HT-29 (cell line): ENCODE results near the gene PPP2R2B. TPM values are rescaled to one million over a fixed set of nuclear protein-coding genes. Genes with fewer than 3 reads are reported as not detected.

Source experiments
- DNase-seq: peaks from one replicate; pipeline ENCODE4 v3.0.0-alpha.2; 2015; ENCODE audit warnings: low spot score
- total RNA-seq: library from RNA; depleted of rRNA; stranded (reverse); fragments of >200 nt; shearing (Covaris generic); gene quantifications from 2 replicates; pipeline ENCODE4 v1.2.3, GENCODE V29; 2014

The PPP2R2B gene
- total RNA-seq, 1 experiment from 2014 or later: 0.08 TPM

DNA sequence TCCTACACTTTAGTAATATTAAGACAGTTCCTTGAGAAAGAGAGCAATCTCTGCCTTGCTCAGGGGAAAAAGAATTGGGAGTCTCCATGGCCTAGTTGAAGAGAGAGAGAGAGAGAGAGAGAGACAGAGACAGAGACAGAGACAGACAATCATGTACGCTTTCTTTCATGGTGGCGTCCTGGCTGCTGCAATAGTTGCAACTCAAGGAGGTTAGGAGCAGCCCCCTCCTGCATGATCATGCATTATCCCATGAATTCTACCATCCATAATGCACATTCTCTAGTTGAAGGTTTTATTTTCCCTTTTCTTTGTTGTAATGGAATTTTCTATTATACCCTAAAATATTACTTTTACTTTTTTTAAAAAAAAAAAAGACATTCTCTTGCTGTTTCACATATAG lies 50.7 kb downstream of the PPP2R2B start:
- DNase-seq: no peak

DNA sequence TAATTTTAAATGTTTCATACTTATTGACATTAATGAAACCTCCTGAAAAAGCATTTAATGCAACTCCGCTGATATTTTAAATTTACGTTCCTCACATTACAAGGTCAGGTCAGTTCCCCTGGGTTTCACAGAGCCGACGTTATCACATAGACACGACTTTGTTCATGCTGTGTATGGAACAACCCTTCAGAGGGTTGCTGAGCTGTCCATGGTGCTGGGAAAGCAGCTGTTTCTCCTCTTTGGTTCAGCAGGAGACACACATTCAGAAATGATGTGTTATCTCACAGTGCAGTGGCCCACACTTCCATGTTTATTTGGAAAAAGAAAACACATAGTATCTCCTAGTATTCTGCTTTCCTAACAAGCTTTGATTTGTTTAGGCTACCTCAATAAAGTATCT lies 53.5 kb downstream of the PPP2R2B start:
- DNase-seq: peak; percentile 55

- DNase-seq: no peak
Measured at GRCh38 chr5:146821732-146822131, 56.8 kb downstream of the PPP2R2B start.

DNA sequence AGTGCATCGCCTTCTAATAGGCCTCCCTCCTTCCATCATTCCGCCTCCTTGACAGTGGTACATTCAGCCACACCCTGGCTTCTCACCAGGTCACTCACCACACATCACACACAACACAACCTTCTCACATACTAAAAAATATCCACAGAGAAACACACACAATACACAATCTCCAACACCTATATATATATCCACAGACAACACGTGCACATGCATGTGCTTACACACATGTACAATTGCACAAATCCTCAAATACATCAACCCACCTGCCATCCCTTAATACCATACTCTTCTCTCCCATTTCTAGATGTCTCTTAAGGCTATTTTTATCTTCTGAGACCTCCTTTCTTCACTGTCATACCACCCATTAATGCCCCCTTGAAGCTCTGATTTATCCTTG lies 57.6 kb downstream of the PPP2R2B start:
- no peak for DNase-seq

- DNase-seq: no peak
Measured at GRCh38 chr5:146818822-146819221, 59.7 kb downstream of the PPP2R2B start.

DNA sequence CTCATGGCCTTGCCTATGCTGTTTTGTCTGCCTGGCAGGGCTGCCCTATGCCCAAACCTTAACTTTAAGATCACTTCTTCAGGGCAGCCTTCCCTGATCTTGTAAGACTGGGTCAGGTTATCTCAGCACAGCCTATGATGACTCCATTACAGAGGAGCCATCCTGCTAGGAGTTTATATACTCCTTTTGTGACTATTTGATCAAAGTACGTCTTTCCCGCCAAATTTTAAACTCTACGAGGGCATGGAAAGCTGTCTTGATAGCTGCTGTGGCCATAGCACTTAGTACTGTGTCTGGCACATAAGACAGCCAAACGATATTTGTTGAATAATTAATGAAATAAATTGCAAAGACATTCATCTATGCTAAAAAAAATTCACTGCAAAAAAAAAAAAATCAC lies 60.6 kb downstream of the PPP2R2B start:
- no peak for DNase-seq

GRCh38 chr5:146816775-146817387 lies 61.7 kb downstream of the PPP2R2B start:
- DNase-seq: no peak

DNA sequence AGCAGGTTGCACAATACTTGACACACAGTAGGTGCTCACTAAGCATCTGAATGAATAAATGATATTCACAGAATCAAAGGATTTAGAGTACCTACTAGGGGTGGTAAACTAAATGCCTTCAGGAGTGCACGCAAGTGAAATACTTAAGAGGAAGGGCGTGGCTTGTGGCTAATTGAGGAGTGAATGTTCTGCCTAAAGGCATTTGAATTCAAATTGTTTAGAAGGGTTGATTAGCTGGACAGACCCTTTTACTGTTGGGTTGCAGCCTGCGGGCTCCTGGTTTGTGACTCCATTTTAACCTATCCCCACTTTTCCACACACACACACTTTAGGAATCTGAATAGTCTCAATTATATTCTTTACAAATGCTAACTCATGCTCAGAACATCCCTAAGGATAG lies 63.1 kb downstream of the PPP2R2B start:
- DNase-seq: no peak

DNA sequence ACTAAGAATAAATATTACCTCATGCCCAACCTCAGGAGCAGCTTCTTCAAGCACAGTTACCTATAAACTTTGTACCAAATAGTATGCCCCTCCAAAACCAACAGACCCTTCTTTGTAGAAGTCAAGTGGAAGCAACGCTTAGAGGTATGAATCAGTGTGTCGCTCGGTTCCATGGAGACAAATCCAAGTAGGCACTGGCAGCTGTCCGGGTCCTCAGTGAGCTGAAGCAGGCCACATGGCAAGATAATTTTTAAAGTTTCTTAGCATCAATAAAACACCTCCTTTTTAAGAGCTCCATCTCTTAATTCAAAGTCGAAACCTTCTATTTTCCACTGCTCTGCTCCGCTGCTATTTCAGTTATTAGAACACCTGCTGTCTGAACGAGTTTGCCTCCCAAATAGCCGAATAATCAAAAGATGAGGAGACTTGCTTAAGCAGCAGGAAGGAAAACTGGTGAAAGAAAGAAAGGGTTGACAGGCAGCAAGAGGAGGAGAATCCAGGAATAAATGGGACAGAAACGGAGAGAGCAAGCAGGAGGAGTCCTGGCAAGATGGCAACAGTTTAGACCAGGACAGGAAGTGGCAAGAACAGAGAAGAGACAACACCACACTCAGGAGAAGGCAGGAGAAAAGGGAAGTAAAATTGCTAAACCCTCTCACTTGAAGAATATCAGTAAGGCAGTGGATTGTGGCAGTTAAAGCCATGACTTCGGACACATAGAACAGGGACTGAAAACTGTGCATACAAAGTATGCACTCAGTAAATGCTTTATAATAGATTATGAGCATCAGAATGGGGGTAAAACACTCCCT lies 65.0 kb downstream of the PPP2R2B start:
- no peak for DNase-seq

- no peak for DNase-seq
Measured at GRCh38 chr5:146805081-146805480, 73.5 kb downstream of the PPP2R2B start.

- no peak for DNase-seq
Measured at GRCh38 chr5:146802945-146803522, 75.5 kb downstream of the PPP2R2B start.

DNA sequence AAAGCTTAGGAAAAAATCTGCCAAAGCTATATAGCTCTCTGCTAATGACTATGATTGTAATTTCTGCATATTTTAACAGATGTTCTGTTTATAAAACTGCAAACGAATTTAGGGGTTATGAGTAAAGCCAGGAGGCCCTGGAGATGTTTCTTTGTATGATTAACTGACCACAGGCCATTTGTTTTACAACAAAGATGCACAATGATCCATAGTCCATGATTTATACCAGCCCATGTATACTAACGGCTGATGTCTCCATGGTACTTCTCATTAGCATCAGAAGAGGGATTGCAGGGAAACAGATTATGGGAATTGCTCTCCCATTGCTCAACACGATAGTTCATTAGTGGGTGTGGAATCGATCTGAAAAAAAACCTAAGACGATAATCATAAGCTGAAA lies 78.9 kb downstream of the PPP2R2B start:
- DNase-seq: no peak

- no peak for DNase-seq
Measured at GRCh38 chr5:146799231-146799630, 79.3 kb downstream of the PPP2R2B start.

- no peak for DNase-seq
Measured at GRCh38 chr5:146797658-146798057, 80.9 kb downstream of the PPP2R2B start.

DNA sequence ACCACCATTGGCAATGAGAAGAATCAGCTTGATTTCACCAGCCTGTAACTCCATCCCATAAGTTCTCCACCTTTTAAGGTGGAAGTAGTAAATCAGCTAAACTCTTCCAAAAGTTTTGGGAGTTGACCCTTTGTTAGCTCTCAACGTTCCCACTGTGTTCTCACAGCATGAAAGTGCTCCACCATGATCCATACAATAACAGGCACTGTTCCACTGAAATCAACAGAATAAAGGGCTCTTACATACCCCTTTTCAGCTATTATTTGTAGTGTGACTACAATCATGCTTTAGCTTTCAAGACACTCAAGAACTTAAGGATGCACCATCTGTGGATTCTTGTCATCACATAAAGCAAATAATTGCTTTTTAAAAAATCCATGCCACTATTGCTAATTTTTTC lies 81.6 kb downstream of the PPP2R2B start:
- no peak for DNase-seq

DNA sequence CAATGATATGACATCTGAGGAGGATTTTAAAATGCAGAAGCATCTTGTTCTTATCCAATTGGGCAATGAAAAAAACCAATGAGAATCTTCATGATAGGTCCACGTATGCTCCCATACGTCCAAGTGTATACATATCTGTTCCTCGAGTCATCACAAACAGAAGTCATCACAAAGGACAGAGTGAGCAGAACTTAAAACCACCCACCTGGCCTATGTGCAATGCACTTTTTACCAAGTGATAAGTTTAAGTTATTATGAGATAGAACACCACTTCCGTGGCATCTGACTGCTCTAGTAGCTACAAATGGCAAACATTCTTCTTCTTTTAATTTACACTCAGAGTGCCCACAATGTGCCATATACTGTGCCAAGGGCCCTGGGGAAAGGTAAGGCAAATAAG lies 82.4 kb downstream of the PPP2R2B start:
- DNase-seq: no peak

GRCh38 chr5:146794326-146795029 lies 84.1 kb downstream of the PPP2R2B start:
- no peak for DNase-seq

- no peak for DNase-seq
Measured at GRCh38 chr5:146793709-146794108, 84.8 kb downstream of the PPP2R2B start.

DNA sequence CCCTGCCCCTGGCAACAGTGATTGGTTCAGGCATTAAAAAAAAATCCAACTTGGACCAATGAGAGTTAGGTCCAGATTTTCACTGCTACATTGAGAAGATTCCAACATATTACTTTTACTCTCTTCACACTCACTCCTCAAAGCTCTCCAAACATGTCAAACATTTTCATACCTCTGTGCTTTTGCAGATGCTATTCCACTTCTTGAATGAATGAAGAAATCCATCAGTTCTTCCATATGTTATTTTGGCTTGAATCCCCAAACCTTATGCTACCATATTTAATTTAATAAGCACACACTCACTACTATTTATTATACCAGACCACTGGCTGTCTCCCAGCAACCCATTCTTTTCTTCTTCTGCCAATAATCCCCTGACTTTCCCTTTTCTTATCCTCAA lies 87.1 kb downstream of the PPP2R2B start:
- DNase-seq: no peak

DNA sequence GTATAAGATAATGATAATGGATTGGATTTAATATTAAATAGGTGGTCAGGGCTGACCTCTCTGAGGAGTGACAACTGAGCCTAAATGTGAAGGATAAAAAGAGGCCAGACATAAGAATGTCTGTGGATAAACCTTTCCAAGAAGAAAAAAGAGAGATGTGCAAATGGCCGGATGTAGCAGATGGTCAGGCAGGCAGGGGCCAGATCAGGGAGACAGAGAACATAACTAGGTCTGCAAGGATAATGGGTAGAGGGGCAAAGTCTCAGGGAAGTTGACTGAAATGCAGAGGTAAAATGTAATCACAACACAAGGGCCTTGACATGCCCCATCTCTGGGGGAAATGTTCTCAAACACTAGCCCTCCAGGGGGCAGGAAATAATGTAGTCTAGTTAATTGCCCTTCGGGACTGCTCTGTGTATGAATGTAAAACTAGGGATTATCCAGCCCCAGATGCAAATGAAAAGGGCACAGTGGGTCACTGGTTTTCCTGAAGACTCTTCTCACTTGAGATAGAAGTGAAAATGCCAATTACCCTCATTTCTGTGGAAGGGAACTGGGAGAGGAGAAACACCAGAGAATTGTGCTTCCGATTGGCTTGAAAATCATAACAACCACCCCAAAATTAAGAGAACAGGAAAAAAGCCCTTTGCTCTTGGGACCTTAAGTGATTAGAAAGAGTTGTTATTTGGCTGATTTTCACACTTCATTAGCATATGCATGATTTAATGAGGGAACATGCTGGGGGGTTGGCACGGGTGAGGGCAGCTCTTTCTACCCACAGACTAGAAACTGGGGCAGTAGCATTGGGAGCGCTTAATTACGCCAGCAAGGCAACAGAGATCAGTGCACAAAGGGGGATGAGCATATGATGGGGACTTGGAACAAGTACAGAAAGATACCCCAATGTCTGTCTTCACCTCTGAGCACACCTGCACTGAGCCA lies 88.6 kb downstream of the PPP2R2B start:
- DNase-seq: no peak

DNA sequence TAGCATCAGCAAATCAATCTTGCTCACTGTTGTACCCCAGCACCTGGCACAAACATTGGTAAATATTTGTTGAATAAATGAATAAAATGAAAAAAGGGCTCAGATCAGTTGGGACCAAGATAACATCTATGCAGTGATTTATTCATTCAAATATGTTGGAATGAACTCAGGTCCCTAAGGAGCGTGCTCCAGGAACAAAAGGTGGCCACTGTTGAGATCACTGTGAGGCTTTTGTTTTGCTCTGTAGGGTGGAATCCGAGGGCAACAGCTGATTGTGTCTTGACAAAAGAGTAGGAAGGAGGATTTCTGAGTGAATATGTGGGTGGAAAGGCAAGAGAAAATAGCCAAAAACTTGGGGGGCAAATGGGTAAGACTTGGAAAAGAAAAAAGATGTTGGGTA lies 89.7 kb downstream of the PPP2R2B start:
- DNase-seq: no peak
